OCI-LY1 (cell line): ENCODE data around the gene GALR3.

Experiments
- EZH2 ChIP-seq: fragments of 200-600 bp; sonication (generic), shearing (Covaris generic); IDR thresholded peaks from 2 replicates; pipeline ENCODE4 v1.8.0; 2017; ENCODE audit warnings: borderline replicate concordance, mixed run types, mild to moderate bottlenecking, antibody characterized with exemption, low read length, moderate library complexity, mixed read lengths
- TF ChIP-seq, protein P1 (sequence below): fragments of 200-600 bp; sonication (generic), shearing (Covaris generic); IDR thresholded peaks from 2 replicates; pipeline ENCODE4 v1.5.1; 2017; ENCODE audit warnings: mild to moderate bottlenecking, antibody characterized with exemption, low read length, moderate library complexity, mixed read lengths

DNA sequence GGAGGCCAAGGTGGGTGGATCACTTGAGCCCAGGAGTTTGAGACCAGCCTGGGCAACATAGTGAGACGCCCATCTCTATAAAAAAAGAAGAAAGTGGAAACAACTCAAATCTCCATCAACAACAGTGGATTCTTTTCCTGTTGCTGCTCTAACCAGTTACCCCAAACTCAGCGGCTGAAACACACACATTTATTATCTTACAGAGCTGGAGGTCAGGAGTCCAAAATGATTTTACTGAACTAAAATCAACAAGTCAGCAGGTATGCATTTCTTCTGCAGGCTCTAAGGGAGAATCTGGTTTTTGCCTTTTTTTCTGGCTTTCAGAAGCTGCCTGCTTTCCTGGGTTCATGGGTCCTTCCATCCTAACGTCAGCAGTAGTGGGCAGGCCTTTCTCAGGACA, 27.1 kb upstream of the GALR3 start:
- TF ChIP-seq, protein P1, sequence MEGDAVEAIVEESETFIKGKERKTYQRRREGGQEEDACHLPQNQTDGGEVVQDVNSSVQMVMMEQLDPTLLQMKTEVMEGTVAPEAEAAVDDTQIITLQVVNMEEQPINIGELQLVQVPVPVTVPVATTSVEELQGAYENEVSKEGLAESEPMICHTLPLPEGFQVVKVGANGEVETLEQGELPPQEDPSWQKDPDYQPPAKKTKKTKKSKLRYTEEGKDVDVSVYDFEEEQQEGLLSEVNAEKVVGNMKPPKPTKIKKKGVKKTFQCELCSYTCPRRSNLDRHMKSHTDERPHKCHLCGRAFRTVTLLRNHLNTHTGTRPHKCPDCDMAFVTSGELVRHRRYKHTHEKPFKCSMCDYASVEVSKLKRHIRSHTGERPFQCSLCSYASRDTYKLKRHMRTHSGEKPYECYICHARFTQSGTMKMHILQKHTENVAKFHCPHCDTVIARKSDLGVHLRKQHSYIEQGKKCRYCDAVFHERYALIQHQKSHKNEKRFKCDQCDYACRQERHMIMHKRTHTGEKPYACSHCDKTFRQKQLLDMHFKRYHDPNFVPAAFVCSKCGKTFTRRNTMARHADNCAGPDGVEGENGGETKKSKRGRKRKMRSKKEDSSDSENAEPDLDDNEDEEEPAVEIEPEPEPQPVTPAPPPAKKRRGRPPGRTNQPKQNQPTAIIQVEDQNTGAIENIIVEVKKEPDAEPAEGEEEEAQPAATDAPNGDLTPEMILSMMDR, result no peak
- no peak for TF ChIP-seq EZH2
